Spleen (tissue), 11 donors: Measurements from ENCODE around the gene TRIM56. TPM values are rescaled to one million over a fixed set of nuclear protein-coding genes. Genes with fewer than 3 reads are reported as not detected.

Experiments used
- DNase-seq: peaks from one replicate; pipeline ENCODE4 v3.0.0-alpha.2; 2020
- H3K27ac ChIP-seq, 8 donors: fragments of 200-600 bp; sonication (generic) in 7 of 8; 1 replicate in 4 of 8; 2 replicates in 4 of 8; pipeline versions ENCODE4 v1.5.0 to v1.8.0; 2016 to 2021; ENCODE audit warnings: inconsistent platforms in 4 of 8, mild to moderate bottlenecking in 4 of 8, moderate library complexity in 1 of 8
- H3K27me3 ChIP-seq, 7 donors: fragments of 200-600 bp; sonication (generic) in 6 of 7; replicated peaks in 1 of 7; 1 replicate in 4 of 7; 2 replicates in 3 of 7; pipeline versions ENCODE4 v1.5.0 to v1.8.0; 2016 to 2021; ENCODE audit warnings: inconsistent platforms in 3 of 7, mild to moderate bottlenecking in 1 of 7
- H3K36me3 ChIP-seq, 6 donors: fragments of 200-600 bp; sonication (generic) in 5 of 6; 1 replicate in 4 of 6; 2 replicates in 2 of 6; pipeline versions ENCODE4 v1.5.0 to v1.8.0; 2016 to 2021; ENCODE audit warnings: inconsistent platforms in 2 of 6
- H3K4me1 ChIP-seq, 6 donors: fragments of 200-600 bp; sonication (generic) in 5 of 6; 1 replicate in 3 of 6; 2 replicates in 3 of 6; pipeline versions ENCODE4 v1.5.0 to v1.8.0; 2016 to 2021; ENCODE audit warnings: inconsistent platforms in 3 of 6
- H3K4me3 ChIP-seq, 8 donors: fragments of 200-600 bp; sonication (generic) in 7 of 8; 1 replicate in 4 of 8; 2 replicates in 4 of 8; pipeline versions ENCODE4 v1.5.0 to v1.8.0; 2016 to 2021; ENCODE audit warnings: inconsistent platforms in 4 of 8, mild to moderate bottlenecking in 4 of 8, moderate library complexity in 2 of 8
- H3K9me3 ChIP-seq, 8 donors: fragments of 200-600 bp; sonication (generic) in 7 of 8; 1 replicate in 4 of 8; 2 replicates in 4 of 8; pipeline versions ENCODE4 v1.5.0 to v1.8.0; 2016 to 2021; ENCODE audit warnings: inconsistent platforms in 4 of 8
- CTCF ChIP-seq, 11 experiments: fragments of 200-600 bp in 7 of 11; fragments of 450-650 bp in 4 of 11; sonication (generic) in 4 of 11; IDR thresholded peaks in 8 of 11; conservative IDR thresholded peaks in 3 of 11; 1 replicate in 7 of 11; 2 replicates in 4 of 11; pipeline versions ENCODE4 v1.4.0 to v1.8.0; 2016 to 2021; ENCODE audit warnings: antibody characterized with exemption in 11 of 11, inconsistent platforms in 4 of 11, mild to moderate bottlenecking in 1 of 11
- POLR2A ChIP-seq, 3 donors: fragments of 450-650 bp; IDR thresholded peaks; one replicate each; pipeline ENCODE4 v1.5.1; 2017; ENCODE audit warnings: antibody characterized with exemption in 3 of 3, mild to moderate bottlenecking in 1 of 3
- POLR2AphosphoS5 ChIP-seq, 3 donors: sonication (generic); formaldehyde crosslinking; IDR thresholded peaks; one replicate each; pipeline ENCODE4 v1.5.1; 2017; ENCODE audit warnings: antibody characterized with exemption in 3 of 3
- WGBS, 5 donors: extraction: QIAGEN DNeasy Blood & Tissue Kit in 3 of 5; methylation state at CpG; one replicate each; pipeline versions ENCODE4 v1.1.5 to v1.1.7; 2013 to 2018; 5-methylcytosine and 5-hydroxymethylcytosine counted together
- intact Hi-C: fragments of 100-400 bp; cut with DNase I; formaldehyde crosslinking; loops from one replicate; pipeline ENCODE4 v1.15.0; 2023; ENCODE audit warnings: low total_unique reads
- polyA plus RNA-seq, 3 donors: library from polyadenylated mRNA; stranded (reverse); fragments of 200-250 nt; gene quantifications; one replicate each; pipeline ENCODE4 v1.2.1, GENCODE V29; 2013
- total RNA-seq, 7 donors: library from RNA; depleted of rRNA in 3 of 7; stranded (reverse); fragments of >200 nt in 3 of 7; fragmentation: NEBNext Ultra II Directional in 4 of 7; extraction: Animal tissue kit (Norgen Biotek cat#: 25700) in 4 of 7; gene quantifications; one replicate each; pipeline versions ENCODE4 v1.1.0 to v1.2.1, GENCODE V29; 2016 to 2021
- donor health status: healthy with polysubstance abuse.
- donor health status: DM: no; HTN: no; CAD: no; lungs with moderate emphysema.
- donor health status: DM: no; HTN: no; CAD: no.
- donor health status: Bipolar disorder and iron deficiency.
- donor health status: healthy.
- donor health status: DM: no; HTN: no; CAD: no.
- donor health status: DM: yes; HTN: yes; CAD: no.

Gene TRIM56
- total and polyA plus RNA-seq, 10 donors, result 5.0 to 82.2 (median 38.5) TPM

DNA sequence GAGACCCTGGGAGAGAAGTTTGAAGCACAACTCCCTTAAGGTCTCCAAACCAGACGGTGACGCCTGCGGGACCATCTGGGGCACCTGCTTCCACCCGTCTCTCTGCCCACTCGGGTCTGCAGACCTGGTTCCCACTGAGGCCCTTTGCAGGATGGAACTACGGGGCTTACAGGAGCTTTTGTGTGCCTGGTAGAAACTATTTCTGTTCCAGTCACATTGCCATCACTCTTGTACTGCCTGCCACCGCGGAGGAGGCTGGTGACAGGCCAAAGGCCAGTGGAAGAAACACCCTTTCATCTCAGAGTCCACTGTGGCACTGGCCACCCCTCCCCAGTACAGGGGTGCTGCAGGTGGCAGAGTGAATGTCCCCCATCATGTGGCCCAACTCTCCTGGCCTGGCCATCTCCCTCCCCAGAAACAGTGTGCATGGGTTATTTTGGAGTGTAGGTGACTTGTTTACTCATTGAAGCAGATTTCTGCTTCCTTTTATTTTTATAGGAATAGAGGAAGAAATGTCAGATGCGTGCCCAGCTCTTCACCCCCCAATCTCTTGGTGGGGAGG lies 52.5 kb downstream of the TRIM56 start:
- intact Hi-C loops, result loop anchor here (5.0 kb wide), 1 partner anchor 40 kb away; no protein-coding TSS in a partner anchor
- WGBS, 5 donors, result 59 to 71% (median 69%) methylated on average over 8 to 9 of the region's 9 CpGs
- Histone ChIP-seq H3K4me3 (peak overlapping the region in 2 of 8 donors; percentile 1 to 43), H3K9me3 (no peaks in the 10 kb centered on the region), H3K4me1 (peaks cover 9 to 27% (median 16%) of the 10 kb centered on the region in 6 donors), H3K36me3 (peaks cover 0 to 12% (median 0%) of the 10 kb centered on the region in 6 donors), H3K27ac (peak overlapping the region in 4 of 8 donors; percentile 32 to 70 (median 56)), H3K27me3 (peaks cover 0 to 54% (median 0%) of the 10 kb centered on the region in 7 donors)
- TF ChIP-seq POLR2AphosphoS5 (IDR thresholded peaks at IDR 0.05) (no peak), POLR2A (IDR thresholded peaks at IDR 0.05) (no peak), CTCF (IDR thresholded peaks at IDR 0.05 in 8 of 11, conservative IDR thresholded peaks at IDR 0.05 in 3 of 11) (no peak)
- DNase-seq, result no peak

DNA sequence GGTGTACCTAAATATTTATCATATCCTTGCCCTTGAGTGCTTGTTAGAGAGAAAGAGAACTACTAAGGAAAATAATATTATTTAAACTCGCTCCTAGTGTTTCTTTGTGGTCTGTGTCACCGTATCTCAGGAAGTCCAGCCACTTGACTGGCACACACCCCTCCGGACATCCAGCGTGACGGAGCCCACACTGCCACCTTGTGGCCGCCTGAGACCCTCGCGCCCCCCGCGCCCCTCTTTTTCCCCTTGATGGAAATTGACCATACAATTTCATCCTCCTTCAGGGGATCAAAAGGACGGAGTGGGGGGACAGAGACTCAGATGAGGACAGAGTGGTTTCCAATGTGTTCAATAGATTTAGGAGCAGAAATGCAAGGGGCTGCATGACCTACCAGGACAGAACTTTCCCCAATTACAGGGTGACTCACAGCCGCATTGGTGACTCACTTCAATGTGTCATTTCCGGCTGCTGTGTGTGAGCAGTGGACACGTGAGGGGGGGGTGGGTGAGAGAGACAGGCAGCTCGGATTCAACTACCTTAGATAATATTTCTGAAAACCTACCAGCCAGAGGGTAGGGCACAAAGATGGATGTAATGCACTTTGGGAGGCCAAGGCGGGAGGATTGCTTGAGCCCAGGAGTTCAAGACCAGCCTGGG lies 53.1 kb downstream of the TRIM56 start:
- 4 to 12% (median 5%) methylated on average over 16 of the region's 16 CpGs for WGBS, 5 donors
- peak overlapping the region in 6 of 8 donors; percentile 7 to 70 (median 38) for H3K27ac ChIP-seq
- intact Hi-C loops, result loop anchor here (5.0 kb wide), 1 partner anchor 41 kb away; no protein-coding TSS in a partner anchor
- peak overlapping the region in 2 of 8 donors; percentile 1 to 43 for H3K4me3 ChIP-seq
- DNase-seq, result no peak
- peaks cover 9 to 27% (median 16%) of the 10 kb centered on the region in 6 donors for H3K4me1 ChIP-seq
- H3K9me3 ChIP-seq, result no peaks in the 10 kb centered on the region
- H3K27me3 ChIP-seq, result peaks cover 0 to 56% (median 0%) of the 10 kb centered on the region in 7 donors
- TF ChIP-seq POLR2AphosphoS5 (IDR thresholded peaks at IDR 0.05) (peak; percentile 37 to 72 (median 39)), CTCF (IDR thresholded peaks at IDR 0.05 in 8 of 11, conservative IDR thresholded peaks at IDR 0.05 in 3 of 11) (peak; percentile 41 to 87 (median 73)), POLR2A (IDR thresholded peaks at IDR 0.05) (no peak)
- H3K36me3 ChIP-seq, result peaks cover 0 to 9% (median 0%) of the 10 kb centered on the region in 6 donors

GRCh38 chr7:101140339-101140699 lies 55.0 kb downstream of the TRIM56 start:
- intact Hi-C loops, result loop anchor here (5.0 to 10.0 kb wide), 2 partner anchors 54 to 142 kb away; no protein-coding TSS in a partner anchor
- Histone ChIP-seq H3K4me1 (peaks cover 9 to 31% (median 18%) of the 10 kb centered on the region in 6 donors), H3K36me3 (peaks cover 0 to 7% (median 0%) of the 10 kb centered on the region in 6 donors), H3K27me3 (peaks cover 0 to 54% (median 5%) of the 10 kb centered on the region in 7 donors), H3K27ac (no peak overlapping the region), H3K4me3 (no peak overlapping the region), H3K9me3 (no peaks in the 10 kb centered on the region)
- TF ChIP-seq CTCF (IDR thresholded peaks at IDR 0.05 in 8 of 11, conservative IDR thresholded peaks at IDR 0.05 in 3 of 11) (no peak), POLR2A (IDR thresholded peaks at IDR 0.05) (no peak), POLR2AphosphoS5 (IDR thresholded peaks at IDR 0.05) (no peak)
- 36 to 46% (median 43%) methylated on average over 3 of the region's 3 CpGs for WGBS, 5 donors
- no peak for DNase-seq
